Stimulated activated CD8-positive, alpha-beta memory T cell treated with anti-CD3 and anti-CD28 coated beads, Interleukin-15, amount 100 ng/mL, for 4 hours (primary cell): Measurements from ENCODE around the gene DNAJB13.

Source experiments
- DNase-seq, 2 donors: peaks; one replicate each; pipeline ENCODE4 v3.0.0-alpha.2; 2020; ENCODE audit warnings: low read depth in 2 of 2

DNAJB13 gene

DNA sequence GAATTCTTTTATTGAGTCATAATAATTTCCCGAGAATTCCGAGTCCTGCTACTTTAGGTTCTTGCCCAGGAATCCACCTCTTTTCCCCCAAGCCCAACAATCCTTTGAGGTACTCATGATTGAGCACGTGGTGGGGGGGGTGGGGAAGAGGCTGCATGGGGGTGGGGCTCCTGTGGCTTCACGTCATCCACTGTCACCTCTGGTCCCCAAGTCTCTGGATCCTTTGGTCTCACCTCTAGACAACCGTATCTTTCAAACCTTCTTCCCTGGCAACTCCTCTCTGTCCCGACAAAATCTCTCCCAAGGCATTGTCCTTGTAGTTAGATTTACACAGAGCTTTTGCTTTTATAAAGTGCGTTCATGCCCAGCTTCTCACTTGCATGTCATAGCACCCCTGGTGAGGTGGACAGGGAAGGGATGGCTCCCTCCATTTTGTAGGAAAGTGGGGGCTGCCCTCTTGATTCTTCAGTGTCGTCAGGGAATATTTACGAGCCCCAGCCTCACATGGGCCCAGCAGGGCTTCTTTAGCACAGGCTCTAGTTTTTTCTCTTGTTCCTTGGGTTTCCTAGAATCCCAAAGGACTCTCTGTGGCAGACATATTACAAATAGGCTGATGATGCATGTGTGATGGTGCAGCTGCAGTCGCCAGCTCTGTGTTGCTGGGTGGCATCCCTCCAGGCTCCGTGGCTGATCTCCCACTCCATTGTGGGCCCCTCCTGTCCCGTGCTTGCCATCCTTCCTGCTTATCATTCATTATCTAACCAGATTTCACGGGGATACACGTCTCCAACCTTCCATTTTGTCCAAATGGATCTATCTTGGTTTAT is 49.7 kb downstream of the DNAJB13 start:
- no peak for DNase-seq

DNA sequence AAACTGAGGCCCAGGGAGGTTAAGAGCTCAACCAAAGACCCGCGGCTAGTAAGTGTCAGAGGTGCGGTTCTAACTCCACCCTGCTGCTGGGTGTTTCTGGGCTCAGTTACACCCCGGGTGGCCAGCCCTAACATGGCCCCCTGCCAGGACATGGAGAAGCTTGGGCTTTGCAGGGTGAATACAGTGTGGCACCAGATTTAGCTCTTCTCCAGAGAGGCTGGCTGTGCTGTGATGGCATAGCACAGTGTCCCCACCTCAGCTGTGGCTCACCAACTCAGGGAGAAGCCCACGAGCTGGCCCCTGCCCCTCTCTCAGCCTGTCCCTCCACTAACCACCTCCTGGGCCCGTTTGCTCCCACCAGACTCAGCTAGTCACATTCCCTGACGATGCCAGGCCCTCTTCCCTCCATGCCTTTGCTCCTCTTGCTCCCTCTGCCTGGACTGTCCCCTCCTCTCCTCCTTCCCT is 51.0 kb downstream of the DNAJB13 start:
- DNase-seq: no peak

DNA sequence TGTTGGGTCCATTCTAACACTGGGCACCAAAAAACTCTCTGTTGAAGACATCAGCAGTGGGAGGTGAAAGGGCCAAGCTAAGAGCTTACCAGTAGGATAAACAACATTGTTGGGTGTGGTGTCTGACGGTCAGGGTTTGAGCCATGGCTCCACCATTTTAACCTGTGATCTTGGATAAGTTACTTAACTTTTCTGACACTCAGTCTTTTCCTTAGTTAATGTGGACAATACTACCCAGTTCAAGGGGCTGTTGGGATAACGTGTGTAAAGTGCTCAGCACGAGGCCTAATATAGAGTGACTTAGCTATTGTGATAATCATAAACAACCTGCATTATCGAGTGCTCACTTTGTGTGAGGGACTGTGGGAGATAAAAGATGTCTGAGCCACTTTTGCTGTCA is 52.0 kb downstream of the DNAJB13 start:
- no peak for DNase-seq

DNA sequence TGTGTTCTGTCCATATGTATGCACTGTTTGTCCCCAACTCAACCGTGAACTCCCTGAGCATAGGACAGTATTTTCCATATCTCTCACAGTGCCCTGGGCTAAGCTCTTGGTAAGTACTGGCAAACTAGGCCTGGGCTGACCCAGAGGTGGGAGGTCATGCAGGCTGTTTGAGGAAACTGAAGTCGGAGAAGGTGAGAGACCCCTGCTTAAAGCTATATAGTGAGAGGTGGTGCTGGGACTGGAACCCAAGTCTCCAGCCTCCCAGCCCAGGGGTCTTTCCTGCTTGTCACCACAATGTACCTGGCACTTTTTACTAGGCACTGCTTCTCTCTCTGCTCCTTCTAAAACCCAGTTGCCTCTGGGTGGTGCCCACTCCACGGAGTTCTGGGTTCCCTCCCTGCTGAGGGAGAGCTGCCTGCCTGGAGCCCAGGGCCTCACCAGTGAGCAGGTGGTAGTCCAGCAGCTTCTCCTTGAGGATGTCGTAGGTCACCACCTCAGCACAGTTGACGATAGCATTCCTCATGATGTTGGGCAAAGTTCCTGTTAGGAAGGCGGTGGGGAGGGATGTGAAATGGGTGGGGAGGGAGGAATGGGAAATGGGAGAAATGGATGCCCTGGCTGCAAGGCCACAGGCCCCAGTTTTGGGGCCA is 53.3 kb downstream of the DNAJB13 start:
- no peak for DNase-seq

DNA sequence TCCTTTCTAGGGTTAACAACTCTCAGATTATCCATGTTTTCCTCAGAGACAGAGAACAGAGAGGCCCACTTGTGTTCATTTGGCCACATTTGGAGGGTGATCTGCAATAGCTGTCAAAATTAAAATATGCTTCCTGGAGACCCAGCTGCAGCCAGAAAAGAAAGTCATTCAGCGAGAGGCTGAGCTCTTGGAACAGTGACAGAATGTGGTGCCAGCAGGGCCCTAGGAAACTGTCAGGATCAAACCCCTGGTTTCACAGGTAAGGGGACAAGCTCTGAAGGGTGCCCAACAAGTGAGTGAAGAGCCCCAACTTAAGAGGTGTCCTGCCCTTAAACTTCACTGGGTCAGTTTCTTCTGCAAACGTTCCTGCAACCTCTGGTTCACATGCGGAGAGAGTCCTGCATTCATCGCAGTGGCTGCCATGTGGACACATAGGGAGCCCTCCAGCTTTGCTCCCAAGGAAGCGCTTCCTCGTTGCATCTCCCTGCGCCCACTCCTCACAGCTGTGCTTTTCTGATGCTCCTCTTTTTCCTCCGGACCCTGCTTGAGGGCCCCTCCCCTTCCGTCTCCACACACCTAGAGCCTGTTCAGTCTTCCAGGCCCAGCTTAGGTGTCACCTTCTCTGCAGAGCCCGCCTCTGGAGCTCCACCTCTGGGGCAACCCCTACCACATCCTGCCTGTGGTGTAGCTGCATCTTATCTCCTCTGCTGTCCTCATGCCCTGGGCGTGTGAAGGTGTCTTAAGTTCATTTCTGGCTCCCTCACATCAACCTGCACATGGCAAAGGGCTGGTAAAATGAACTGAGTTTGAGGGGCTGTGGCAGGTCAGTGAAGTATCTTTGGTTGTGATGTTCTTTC is 54.2 kb downstream of the DNAJB13 start:
- DNase-seq: peak; percentile 55 to 72

DNA sequence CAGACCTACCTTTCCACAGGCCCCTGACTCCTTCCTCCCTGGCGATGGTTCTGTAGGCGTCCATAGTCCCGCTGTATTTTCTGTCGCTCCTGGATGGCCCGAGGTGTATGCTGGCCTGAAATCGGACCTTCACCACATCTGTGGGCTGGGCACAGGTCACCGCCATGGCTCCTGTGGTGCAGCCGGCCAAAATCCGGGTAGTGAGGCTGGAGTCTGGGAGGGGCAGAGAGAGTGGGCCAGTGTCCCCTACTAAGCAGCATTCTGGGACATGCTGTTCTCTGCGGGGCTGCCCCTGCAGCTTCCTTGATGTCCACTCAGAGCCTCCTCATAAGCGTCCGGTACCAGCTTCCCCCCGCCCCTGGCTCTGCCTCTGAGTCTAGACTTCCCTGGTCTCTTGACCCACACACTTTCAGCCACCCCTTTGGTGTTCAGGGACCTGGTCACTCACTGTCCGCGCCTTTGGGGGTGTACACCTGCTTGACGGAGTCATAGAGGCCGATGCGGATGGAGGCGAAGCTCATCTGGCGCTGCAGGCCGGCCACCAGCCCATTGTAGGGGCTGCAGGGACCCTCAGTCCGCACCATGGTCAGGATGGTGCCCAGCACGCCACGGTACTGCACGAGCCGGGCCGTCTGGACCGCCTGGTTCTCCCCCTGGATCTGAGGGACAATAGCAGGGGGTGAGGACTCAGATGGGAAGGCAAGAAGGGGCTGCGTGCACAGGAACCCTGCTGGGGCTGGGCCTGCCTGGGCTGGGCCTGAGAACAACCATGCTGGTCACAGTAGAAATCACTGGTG is 55.1 kb downstream of the DNAJB13 start:
- DNase-seq: no peak

DNA sequence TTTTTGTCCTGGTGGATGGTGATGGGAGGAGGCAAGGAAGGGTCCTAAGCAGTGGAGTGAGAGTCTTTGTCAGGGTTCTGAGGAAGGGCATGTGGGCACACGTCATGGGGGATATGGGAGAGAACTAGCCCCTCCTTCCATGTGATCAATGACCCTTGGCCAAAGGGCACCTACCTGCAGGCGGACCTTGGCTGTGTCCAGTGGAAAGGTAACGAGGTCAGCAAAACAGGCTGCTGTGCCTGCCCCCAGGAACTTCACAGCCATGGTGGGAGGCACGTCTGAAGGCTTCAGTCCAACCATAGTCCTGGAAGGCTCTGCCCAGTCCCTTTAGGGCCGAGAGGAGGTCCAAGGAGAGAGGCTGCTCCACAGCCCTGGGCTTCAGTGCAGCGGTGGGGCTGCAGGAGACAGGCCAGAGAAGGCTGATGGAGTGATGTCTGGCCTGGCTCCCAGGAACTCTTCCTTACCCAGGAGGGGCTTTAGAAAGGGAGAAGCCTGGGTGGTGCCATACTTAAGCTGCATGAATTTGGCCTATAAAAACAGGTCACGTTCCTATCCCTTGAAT is 56.0 kb downstream of the DNAJB13 start:
- DNase-seq: no peak

DNA sequence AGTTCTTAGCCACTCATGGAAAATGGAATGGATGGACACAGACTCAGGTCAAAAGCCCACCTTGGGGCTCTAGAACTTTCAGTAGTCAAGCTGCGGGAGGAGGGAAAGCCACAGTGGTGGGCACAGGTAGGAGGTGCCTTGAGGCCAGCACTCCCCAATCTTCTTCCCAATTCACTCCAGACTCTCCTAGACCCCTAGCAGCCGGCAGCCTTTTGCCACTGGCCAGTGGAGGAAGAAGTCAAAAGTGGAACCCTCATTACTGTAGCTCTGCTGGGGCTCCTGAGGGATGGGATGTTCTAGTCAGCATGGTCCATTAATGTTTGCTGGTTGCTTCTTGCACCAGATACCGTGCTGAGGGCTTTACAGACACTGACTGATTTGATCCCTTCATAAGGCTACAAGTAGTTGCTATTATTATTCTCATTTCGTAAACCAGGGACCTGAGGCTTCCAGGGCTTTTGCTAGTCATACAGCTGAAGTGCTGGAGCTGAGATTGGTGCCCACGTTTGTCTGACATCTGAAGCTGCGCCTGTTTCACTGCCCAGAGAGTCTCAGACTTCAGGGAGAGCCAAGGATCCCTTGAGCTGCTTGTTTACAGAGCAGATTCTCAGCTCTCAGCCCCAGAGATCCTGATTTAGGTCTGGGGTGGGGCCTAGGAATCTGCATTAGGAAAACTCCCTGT is 57.0 kb downstream of the DNAJB13 start:
- DNase-seq: no peak

DNA sequence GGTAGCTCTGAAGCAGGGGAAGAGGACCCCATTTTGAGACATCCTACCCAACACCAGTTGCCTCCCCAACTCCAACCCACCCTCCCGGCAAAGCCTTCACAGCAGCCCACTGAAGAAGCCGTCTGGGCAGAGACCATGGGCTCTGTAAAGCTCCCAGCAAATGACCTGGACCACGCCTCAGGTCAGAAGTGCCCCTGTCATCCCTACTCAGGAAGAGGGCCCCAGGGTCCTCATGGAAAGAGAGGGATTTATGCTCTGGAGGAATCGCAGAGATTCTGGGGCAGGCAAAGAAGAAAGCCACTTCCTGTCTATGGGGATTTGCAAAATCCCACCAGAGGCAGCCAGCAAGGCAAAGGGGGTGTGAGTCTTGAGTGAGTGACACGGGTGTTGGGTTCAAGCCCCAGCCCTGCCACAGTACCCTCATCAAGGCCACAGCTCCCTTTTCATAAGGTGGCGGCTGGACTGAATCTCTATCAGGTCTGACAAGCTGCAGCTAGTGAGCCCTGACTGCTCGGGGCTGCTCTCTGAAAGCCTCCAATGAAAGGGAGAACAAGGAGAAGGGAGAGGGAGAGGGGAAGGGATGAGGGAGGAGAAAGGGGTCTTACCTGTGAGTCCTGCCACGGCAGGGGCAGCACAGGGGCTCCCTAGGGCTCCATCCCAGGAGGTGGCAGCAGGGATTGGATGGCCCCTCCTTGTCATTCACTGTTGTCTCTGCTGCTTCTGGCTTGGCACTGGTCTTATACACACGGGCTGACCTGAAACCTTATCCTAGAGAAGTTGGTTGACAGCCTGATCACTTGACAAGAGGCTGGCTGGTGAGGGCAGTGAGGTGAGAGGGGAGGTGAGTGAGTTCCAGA is 57.8 kb downstream of the DNAJB13 start, which contains the start of gene UCP3:
UCP3 (minus strand) TSS at position 713 of the 857 bp plus-strand sequence. CDS start 2,043 bp downstream, outside the sequence.
- no peak for DNase-seq

DNA sequence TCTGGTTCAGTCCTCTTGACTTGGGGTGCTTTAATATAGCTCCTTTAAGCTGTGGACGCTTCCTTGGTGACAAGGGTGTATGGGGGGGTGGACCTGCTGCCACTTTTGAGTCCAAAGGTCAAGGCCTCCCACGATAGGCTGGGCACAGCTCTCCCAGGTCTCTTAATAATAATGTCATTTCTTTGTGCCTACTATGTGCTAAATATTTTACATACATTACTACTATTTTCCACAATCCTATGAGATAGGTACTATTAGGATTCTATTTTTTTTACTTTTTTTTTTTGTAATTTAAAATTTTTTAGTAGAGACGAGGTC is 58.4 kb downstream of the DNAJB13 start:
- no peak for DNase-seq

DNA sequence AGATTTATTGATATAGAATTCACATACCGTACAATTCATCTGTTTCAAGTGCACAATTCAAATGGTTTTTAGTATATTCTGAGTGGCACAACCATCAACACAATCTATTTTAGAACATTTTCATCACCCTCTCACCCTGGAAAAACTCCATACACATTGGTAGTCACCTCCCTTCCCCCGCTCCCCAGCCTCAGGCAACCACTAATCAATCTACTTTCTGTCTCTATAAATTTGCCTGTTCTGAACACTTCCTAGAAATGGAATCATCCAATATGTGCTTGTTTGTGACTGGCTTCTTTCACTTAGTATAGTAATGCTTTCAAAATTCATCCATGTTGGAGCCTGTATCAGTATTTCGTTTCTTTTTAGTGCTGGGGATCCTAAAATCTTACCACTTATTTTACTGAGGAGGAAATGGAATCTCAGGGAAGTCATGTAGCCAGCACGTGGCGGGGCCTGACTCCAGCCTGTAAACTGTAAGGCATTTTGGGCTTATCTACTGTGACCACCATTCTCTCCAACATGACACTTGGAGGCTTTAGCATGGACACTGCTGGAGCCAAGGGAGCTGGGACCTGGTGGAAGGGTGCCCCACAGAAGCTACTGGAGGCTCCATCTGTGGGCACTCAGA is 59.0 kb downstream of the DNAJB13 start:
- DNase-seq: no peak

DNA sequence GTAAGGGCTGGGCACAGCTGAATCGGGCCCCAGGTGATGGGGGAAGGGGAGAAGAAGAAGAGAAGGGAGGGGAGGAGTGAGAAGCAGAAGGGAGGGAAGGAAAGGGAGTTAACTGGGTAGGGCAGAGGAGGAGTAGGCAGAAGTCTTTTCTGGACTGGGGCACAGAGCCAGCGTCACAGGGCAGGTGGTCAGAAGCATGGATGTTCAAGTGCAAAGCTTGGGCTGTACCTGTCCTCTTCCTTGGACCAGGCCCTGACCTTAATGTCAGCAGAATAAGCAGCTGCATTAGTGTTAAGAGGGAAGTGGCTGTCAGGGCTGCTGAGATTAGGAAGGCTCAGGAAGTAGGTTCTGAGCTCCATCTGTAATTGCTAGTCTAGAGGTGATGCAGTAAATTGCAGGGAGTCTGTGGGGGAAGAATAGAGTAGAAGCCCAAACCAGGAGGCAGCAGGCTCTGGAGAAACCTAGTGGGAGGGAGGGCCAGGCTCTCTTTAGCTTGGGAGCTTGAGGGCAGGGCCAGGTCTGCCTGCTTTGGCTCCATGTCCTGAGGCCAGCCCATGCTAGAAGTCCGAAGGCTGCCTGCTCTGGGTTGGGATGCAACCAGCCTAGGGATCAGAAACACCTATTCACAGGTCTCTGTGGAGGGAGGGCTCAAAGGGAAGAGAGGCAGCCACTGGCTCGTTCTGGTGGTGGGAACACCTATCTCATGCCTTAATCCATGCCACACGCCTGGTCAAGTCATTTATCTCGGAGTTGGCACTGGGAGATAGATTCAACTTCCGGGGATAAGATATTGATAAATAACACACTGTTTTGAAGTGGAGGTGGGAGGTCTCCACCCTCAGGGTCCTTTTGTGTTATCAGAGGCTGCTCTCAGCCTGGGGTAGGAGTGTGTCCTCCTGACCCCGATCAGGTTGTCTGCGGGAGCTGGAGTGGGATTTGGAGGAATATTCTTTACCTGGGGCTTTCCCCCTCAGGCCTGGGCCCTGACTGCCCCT is 59.8 kb downstream of the DNAJB13 start:
- no peak for DNase-seq

DNA sequence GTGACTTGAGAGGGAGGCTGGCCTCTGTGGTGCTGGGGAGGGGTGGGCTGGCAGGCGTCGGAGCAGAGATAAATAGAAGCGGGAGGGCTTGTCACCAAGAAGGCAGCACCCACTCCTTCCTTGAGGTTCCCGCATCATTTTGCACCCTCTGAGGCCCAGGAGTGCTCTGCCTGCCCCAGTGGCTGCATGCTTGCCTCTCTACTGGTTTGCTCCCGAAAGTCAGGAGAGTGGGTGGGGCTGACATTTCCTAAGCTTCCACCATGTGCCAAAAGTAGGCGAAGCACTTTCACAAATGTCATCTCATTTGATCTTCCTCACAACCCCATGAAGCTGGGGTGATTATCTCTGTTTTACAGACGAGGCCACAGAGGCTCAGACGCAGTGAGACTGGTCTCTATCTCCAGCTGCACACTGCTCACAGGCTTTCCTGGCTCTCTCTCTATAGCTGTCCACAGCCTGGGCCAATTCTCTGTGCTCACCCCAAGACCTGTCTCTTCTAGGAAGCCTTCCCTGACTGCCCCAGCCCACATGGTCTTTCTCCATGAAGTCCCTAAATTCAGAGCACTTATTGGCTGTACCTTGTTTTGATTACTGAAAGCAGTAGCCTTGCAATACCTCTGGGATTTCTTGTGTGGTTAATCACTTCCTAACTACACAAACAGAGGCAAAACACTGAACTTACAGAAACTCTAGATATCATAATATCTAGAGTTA is 60.7 kb downstream of the DNAJB13 start:
- DNase-seq: no peak

DNA sequence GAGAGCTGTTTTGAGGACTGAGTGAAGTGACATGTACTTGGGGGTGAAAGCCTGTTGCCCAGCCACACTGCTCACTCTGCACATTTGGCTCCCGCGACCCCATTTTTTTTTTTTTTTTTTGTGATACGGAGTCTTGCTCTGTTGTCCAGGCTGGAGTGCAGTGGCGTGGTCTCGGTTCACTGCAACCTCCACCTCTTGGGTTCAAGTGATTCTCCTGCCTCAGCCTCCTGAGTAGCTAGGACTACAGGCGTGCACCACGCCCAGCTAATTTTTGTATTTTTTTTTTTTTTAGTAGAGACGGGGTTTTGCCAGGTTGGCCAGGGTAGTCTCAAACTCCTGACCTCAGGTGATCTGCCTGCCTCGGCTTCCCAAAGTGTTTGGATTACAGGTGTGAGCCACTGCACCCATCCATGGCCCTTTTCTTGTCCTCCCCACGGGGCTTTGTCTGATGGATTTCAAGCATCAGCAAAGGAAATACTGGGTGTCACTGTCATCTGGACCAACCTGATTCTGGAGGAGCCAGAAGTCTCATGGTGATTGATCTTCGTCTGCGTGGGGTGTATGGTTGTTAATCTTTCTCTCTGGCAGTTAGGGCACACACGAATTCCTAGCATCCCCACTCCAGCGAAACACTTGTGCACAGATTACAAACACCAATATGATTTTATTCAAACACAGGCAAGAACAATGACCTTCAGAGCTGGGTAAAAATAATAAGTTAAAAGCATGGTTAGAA is 61.4 kb downstream of the DNAJB13 start:
- no peak for DNase-seq

DNA sequence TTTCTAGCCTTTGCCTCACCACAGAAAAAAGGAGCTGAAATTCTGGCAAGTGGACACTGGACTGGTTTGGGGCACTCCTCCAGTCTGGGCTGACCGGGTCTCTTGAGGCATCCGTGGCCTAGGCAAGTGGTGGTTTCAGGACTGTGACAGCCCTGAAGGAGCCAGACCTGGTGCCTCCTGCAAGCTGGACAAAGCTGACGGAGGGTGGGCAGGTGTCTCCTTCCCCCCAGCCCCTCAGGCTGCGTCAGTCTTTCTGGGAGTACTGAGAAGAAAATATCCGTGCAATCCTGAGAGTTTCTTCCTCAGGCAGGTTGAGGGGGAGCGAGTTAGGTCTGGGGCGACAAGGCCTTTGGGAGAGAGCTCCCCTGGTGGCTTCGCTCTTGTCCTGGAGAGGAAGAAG is 62.3 kb downstream of the DNAJB13 start:
- no peak for DNase-seq

DNA sequence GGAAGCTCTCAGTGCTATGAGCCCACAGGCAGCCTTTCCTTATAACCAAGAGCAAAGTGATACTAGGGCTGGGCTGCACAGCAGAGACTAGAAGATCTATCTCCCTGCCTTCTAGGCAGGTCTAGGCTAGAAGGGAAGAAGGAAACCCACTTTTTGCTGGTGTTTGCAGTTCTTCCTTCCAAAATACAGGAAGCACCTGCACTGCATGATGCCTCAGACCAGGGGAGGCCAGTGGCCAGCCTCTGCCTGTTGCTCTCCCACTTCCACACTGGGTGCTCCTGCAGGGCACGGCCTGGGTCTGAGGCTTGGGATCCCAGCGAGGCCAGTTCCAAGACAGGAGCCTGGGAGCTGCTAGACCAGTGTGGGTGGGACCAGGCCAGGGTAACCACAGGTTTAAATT is 64.1 kb downstream of the DNAJB13 start:
- DNase-seq: no peak
